Endothelial cell of umbilical vein (primary cell): Measurements from ENCODE around the gene HPF1.

Experiments used
- POLR2A ChIP-seq: IDR thresholded peaks from 2 replicates; pipeline ENCODE4 v1.6.1; 2012; ENCODE audit warnings: low read depth, mild to moderate bottlenecking, control low read depth, low read length
- POLR2AphosphoS5 ChIP-seq: IDR thresholded peaks from 2 replicates; pipeline ENCODE4 v1.6.1; 2012; ENCODE audit warnings: low read depth, mild to moderate bottlenecking, control low read depth, low read length, moderate library complexity; ENCODE audit not compliant: insufficient read depth
- TF ChIP-seq, protein P1 (sequence below), 2 donors: IDR thresholded peaks; 1 replicate in 1 of 2; 2 replicates in 1 of 2; pipeline ENCODE4 v1.5.1; 2011; ENCODE audit warnings: low read length in 2 of 2, mild to moderate bottlenecking in 2 of 2, moderate library complexity in 2 of 2, control low read depth in 1 of 2, inconsistent platforms in 1 of 2, low read depth in 1 of 2; ENCODE audit not compliant: insufficient read depth in 1 of 2; ENCODE audit errors: extremely low read depth in 1 of 2
- TF ChIP-seq, protein P2 (sequence below): IDR thresholded peaks from 2 replicates; pipeline ENCODE4 v1.6.1; 2011; ENCODE audit not compliant: insufficient read depth, insufficient read length

- TF ChIP-seq, protein P1, sequence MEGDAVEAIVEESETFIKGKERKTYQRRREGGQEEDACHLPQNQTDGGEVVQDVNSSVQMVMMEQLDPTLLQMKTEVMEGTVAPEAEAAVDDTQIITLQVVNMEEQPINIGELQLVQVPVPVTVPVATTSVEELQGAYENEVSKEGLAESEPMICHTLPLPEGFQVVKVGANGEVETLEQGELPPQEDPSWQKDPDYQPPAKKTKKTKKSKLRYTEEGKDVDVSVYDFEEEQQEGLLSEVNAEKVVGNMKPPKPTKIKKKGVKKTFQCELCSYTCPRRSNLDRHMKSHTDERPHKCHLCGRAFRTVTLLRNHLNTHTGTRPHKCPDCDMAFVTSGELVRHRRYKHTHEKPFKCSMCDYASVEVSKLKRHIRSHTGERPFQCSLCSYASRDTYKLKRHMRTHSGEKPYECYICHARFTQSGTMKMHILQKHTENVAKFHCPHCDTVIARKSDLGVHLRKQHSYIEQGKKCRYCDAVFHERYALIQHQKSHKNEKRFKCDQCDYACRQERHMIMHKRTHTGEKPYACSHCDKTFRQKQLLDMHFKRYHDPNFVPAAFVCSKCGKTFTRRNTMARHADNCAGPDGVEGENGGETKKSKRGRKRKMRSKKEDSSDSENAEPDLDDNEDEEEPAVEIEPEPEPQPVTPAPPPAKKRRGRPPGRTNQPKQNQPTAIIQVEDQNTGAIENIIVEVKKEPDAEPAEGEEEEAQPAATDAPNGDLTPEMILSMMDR (IDR thresholded peaks at IDR 0.05; ENCODE audit: extremely low read depth in 1 of 2, insufficient read depth in 1 of 2, low read depth in 1 of 2, low read length in 2 of 2) = no peak
- TF ChIP-seq POLR2AphosphoS5 (peak; percentile 67), POLR2A (peak; percentile 79)
- TF ChIP-seq, protein P2, sequence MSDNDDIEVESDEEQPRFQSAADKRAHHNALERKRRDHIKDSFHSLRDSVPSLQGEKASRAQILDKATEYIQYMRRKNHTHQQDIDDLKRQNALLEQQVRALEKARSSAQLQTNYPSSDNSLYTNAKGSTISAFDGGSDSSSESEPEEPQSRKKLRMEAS = no peak
These were observed at the start of gene HPF1 for GRCh38 chr4:169757575-169758184.
